HuH-7 (cell line): ENCODE data around the gene C8G.

ENCODE experiments used
- DNase-seq: peaks from one replicate; pipeline ENCODE4 v3.0.0; 2011; ENCODE audit warnings: low spot score

Gene C8G

DNA sequence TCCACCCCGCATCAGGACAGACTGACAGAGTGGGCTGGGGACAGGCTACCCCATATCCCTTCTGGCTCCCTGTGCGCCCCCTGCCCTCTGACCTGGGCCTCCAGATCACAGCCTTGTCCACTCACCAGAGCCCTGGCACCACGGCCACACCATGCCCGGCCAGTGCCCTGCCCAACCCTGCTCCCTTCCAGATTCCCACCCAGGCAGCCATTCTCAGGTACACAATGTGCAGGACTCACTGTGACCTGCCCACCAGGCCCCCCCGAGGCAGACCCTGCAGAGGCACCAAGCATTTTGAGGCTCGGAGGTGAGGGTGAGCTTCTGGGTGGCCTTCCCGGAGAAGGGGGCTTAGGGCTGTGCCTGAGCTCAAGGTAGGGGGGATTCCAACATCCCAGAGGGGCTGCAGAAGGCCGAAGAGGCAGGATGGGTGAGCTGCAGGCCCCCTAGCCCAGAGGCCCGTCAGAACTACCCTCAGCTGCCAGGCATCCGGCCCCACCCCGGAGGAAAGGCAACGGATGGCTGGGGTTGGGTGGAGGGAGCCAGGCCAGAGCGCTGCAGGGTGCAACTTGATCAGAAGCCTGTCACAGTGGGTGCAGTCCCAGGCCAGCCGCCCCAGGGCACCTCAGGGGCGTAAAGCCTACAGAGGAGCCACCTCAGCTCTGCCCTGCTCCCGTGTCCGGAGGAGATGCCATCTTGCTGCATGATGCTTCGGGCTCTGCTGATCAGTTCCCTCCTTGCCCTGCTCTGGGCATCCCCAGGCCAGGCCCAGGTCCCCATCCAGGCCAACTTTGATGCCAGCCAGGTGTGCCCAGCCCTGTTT lies 37.4 kb downstream of the C8G start, which contains the start of gene LCNL1:
Gene LCNL1 (plus strand): TSS at position 762 of the 820 bp plus-strand sequence. CDS start 594 bp downstream, outside the sequence.
- DNase-seq, result no peak

- DNase-seq, result no peak
Measured at GRCh38 chr9:136983167-136983566, 38.1 kb downstream of the C8G start.

- no peak for DNase-seq
Measured at GRCh38 chr9:136983656-136984314, 38.7 kb downstream of the C8G start.

GRCh38 chr9:136984464-136985026 lies 39.5 kb downstream of the C8G start:
- no peak for DNase-seq

DNA sequence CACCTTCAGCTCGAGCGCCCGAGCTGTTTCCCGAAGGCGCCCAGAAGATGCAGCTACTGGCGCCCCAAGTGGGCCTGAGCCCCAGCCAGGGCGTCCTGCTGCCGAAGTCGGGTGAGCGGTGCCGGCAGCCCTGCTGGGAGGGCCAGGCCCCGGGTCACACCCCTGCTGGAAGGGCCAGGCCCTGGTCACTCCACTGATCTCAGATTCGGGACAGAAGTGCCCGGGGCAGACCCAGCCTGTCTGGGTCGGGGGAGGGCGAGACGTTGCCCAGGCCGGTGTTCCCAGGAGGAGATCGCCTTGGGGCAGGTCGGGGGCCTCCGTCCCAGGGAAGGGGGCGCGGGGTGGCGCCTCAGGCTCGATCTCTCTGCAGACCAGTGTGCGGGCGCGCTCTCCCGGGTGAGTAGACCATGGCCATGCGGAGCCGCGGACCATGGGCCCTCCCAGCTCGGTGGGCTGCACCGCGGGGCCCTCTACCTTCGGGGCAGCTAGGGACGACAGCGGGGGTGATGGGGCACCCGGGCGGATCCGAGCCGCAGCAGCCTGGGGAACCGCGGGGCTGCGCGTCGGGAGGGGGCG lies 40.1 kb downstream of the C8G start:
- DNase-seq, result no peak

DNA sequence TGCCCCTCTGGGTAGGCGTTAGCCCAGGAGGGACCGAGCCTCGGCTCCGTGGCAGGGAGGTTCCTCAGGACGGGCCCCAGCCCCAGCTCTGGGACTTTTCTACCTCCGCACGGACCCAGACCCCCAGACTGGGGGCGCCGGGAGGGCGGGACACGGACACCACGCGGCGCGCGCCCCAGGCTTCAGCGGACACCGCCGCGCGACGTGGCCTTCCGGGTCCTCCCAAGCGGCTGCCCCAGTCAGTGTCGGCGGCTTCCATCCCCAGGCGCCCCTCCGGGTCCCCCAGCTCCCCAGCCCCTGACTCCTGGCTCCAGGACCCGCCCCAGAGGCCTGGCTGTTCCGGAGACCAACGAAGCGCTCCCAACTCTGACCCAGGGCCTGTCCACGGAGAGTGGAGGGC lies 40.8 kb downstream of the C8G start:
- DNase-seq, result no peak

GRCh38 chr9:136988872-136989271 lies 43.8 kb downstream of the C8G start:
- no peak for DNase-seq

GRCh38 chr9:136990242-136990911 lies 45.3 kb downstream of the C8G start:
- no peak for DNase-seq

DNA sequence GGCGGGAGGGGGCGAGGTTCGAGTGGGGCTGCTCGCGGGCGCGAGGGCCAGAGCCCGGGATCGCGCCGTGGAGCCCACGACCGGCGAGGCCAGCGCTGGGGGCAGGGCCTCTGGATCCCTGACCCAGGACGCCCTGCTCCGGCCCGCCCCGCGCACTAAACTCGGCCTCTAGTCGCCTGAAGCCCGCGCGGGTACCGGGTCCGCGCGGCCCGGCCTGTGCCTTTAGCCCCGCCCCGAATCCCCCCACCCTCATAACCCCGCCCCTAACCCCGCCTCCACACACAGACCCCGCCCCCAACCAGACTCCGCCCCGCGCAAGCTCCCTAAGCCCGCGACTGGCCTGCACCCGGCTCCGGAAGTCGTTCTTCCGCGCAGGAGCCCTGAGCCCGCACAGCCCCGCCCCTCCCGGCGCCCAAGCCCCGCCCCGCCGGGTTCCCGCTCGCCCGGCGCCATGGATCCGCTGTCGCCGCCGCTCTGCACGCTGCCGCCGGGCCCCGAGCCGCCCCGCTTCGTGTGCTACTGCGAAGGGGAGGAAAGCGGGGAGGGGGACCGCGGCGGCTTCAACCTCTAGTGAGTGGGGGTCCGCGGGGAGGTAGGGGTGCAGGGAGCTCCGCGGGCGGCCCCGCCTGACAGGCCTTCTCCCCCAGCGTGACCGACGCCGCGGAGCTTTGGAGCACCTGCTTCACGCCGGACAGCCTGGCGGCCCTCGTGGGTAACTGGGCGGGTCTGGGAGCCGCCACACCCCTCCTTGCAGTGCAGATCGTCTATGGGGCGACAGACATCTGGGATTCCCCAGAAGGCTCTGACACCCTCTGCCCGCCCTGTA lies 47.2 kb downstream of the C8G start, which contains the start of gene PAXX:
Gene PAXX (plus strand): TSS at position 430 of the 826 bp plus-strand sequence. CDS start 22 bp downstream, at position 452.
- DNase-seq, result peak; percentile 99

DNA sequence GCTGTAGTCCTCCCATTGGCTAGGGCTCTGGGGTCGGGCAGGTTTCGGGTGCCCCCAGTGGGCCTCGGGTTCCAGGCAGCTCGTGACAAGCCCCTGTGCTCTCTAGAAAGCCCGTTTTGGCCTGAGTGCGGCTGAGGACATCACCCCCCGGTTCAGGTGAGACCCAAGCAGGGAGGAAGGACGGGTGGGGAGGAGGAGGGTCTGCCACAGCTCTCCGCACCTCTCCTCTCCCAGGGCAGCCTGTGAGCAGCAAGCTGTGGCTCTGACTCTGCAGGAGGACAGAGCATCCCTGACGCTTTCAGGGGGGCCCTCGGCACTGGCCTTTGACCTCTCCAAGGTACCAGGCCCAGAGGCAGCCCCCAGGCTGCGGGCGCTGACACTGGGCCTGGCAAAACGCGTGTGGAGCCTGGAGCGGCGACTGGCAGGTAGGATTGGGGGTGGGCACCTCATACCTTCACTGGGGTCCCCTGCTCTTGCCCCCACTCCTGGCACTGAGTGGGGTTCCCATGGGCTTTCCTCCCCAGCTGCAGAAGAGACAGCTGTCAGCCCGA lies 47.9 kb downstream of the C8G start:
- DNase-seq, result no peak

- DNase-seq, result no peak
Measured at GRCh38 chr9:136994180-136994887, 49.3 kb downstream of the C8G start.

DNA sequence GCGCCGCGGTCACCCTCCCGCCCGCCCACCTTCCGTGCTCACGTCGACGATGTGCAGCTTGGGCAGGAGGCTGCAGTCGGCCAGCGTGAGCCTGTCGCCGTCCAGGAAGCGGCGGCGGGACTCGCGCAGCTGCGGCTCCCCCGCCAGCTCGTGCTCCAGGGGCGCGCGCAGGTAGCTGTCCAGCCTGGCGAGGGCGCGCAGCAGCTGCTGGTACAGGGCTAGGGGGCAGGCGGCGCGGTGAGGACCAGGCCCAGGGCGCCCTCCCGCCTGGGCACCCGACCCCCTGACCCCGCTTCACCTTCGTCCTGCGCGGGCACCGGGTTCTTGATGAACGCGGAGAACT lies 49.8 kb downstream of the C8G start:
- no peak for DNase-seq

DNA sequence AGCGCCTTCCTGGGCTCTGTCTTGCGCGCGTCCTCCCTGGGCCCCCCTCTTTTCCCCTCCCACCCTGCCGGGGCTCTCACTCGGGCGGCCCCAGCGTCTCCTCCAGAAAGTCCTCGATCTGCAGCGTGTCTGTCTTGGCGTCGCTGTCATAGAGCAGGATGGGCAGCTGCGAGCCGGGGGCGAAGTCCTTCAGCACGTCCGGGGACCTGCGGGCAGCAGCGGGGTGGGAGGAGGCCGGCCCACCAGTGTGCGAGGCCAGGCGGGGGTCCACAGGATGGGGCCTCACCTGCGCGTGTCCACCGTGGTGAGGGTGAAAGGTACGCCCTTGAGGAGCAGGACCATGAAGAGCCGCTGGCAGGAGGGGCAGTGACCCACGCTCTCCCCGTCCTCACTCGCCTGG lies 50.3 kb downstream of the C8G start:
- no peak for DNase-seq

DNA sequence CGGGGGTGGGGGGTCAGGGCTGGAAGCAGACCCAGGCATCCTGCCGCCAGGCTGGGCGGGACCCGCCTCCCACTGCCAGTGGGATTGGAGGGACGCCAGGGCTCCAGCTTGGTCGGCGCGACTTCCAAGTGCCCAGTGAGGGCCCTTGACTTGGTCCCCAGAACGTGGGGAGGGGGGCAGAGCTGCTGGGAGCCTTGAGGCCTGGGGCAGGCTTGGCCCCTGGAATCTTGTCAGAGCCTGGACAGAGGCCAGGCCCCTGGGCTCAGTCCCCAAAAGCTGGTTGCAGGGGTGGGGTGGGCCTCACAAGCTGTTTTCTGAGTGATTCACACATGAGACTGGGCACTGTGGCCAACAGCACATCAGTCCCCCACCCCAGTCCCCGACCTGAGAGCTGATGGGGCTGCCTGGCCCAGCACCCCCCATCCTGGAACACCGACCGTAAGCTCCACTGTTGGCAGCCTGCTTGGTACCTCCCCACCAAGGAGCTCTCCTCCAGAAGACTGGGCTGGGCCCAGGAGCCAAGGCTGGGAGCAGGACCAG lies 50.8 kb downstream of the C8G start:
- no peak for DNase-seq
